HepG2 (cell line): ENCODE measurements around the gene ZXDC. TPM values are rescaled to one million over a fixed set of nuclear protein-coding genes. Genes with fewer than 3 reads are reported as not detected.

Experiments used
- ATAC-seq: fragments of 200-7000 bp; cut with Tn5 transposase; 3 replicates; pipeline ENCODE4 v1.9.1; 2020; ENCODE audit warnings: mild to moderate bottlenecking, moderate library complexity
- BruUV-seq: library from RNA; stranded (reverse); fragments of 400-500 nt; replicated peaks from 2 replicates; lab custom pipeline; 2021; lab: Mats Ljungman, UMichigan
- CTCF ChIA-PET: fragments of 300-600 bp; formaldehyde crosslinking; extraction: SDS; loops from one replicate; lab custom pipeline; 2021; ENCODE audit warnings: low total read pairs, inconsistent platforms, low intra/inter-chr PET ratio; lab: Yijun Ruan, JAX
- POLR2A ChIA-PET: fragments of 350-600 bp; sonication (Branson Sonifier 250); formaldehyde crosslinking; loops from one replicate; lab custom pipeline; 2020; ENCODE audit warnings: antibody characterized with exemption, inconsistent platforms; lab: Yijun Ruan, JAX
- DNase-seq: peaks from one replicate; pipeline ENCODE4 v3.0.0-alpha.2; 2015; ENCODE audit warnings: low spot score
- FAIRE-seq: peaks from 3 replicates; lab custom pipeline; 2011; peaks lifted over from hg19 to GRCh38; lab: Jason Lieb, UNC
- H2AFZ ChIP-seq: one replicate; pipeline ENCODE4 v1.6.1; 2011; ENCODE audit warnings: low read length, inconsistent platforms
- H3K27ac ChIP-seq: fragments of 300-600 bp; 3 replicates; pipeline ENCODE4 v1.8.0; 2011; ENCODE audit warnings: mixed run types, mild to moderate bottlenecking, mixed read lengths, low read length, inconsistent platforms; ENCODE audit not compliant: insufficient read depth; ENCODE audit errors: extremely low read length
- H3K27me3 ChIP-seq, 2 experiments: fragments of 200-600 bp in 1 of 2; 2 replicates in 1 of 2; 3 replicates in 1 of 2; pipeline versions ENCODE4 v1.6.0 to v1.8.0; 2011; ENCODE audit warnings: low read length in 2 of 2, mild to moderate bottlenecking in 2 of 2, moderate library complexity in 2 of 2, inconsistent platforms in 1 of 2; ENCODE audit not compliant: insufficient read depth in 2 of 2, control insufficient read depth in 1 of 2
- H3K36me3 ChIP-seq, 2 experiments: fragments of 200-600 bp in 1 of 2; replicated peaks in 1 of 2; 2 replicates in 1 of 2; 3 replicates in 1 of 2; pipeline versions ENCODE4 v1.5.1 to v1.8.0; 2011; ENCODE audit warnings: low read length in 2 of 2, inconsistent platforms in 1 of 2; ENCODE audit not compliant: insufficient read depth in 2 of 2, control insufficient read depth in 1 of 2
- H3K4me1 ChIP-seq: 2 replicates; pipeline ENCODE4 v1.5.1; 2012; ENCODE audit warnings: low read length, inconsistent platforms; ENCODE audit not compliant: insufficient read depth
- H3K4me2 ChIP-seq: 2 replicates; pipeline ENCODE4 v1.6.0; 2011; ENCODE audit warnings: low read depth, low read length, inconsistent platforms
- H3K4me3 ChIP-seq, 3 experiments: fragments of 200-600 bp in 1 of 3; sonication (generic), shearing (Covaris generic) in 1 of 3; replicated peaks in 1 of 3; 2 replicates each; pipeline ENCODE4 v1.5.1; 2011 to 2016; ENCODE audit warnings: low read length in 3 of 3, inconsistent platforms in 2 of 3, low read depth in 2 of 3, mild to moderate bottlenecking in 2 of 3, control low read depth in 1 of 3, mixed read lengths in 1 of 3; ENCODE audit not compliant: insufficient read depth in 1 of 3
- H3K79me2 ChIP-seq: one replicate; pipeline ENCODE4 v1.6.1; 2011; ENCODE audit warnings: low read length, inconsistent platforms; ENCODE audit not compliant: insufficient read depth
- H3K9ac ChIP-seq: 2 replicates; pipeline ENCODE4 v1.6.0; 2011; ENCODE audit warnings: mild to moderate bottlenecking, low read depth, low read length, inconsistent platforms; ENCODE audit not compliant: insufficient read depth
- H3K9me3 ChIP-seq: 2 replicates; pipeline ENCODE4 v1.5.1; 2012; ENCODE audit warnings: mild to moderate bottlenecking, low read length
- H4K20me1 ChIP-seq: 2 replicates; pipeline ENCODE4 v1.6.0; 2011; ENCODE audit warnings: inconsistent platforms, mild to moderate bottlenecking, low read length, moderate library complexity; ENCODE audit not compliant: insufficient read depth
- CBFB ChIP-seq: sonication (generic); formaldehyde crosslinking; IDR thresholded peaks from 2 replicates; pipeline ENCODE4 v1.4.0; 2020; ENCODE audit warnings: missing genetic modification reagents
- MEIS1 ChIP-seq: sonication (generic); formaldehyde crosslinking; IDR thresholded peaks from 2 replicates; pipeline ENCODE4 v1.9.0; 2021; ENCODE audit warnings: mild to moderate bottlenecking, missing genetic modification reagents, moderate library complexity, borderline replicate concordance
- NCOR1 ChIP-seq: fragments of 200-600 bp; sonication (generic); IDR thresholded peaks from 2 replicates; pipeline ENCODE4 v1.7.0; 2017; ENCODE audit warnings: antibody characterized with exemption, low read length, borderline replicate concordance
- SMAD1 ChIP-seq: sonication (generic); formaldehyde crosslinking; IDR thresholded peaks from 2 replicates; pipeline ENCODE4 v1.4.0; 2020; ENCODE audit warnings: missing genetic modification reagents, low read depth, mild to moderate bottlenecking, borderline replicate concordance
- ZNF143 ChIP-seq: sonication (generic); formaldehyde crosslinking; IDR thresholded peaks from 2 replicates; pipeline ENCODE4 v1.4.0; 2020; ENCODE audit warnings: missing genetic modification reagents
- ZNF446 ChIP-seq: sonication (generic); formaldehyde crosslinking; IDR thresholded peaks from 2 replicates; pipeline ENCODE4 v1.5.0; 2020; ENCODE audit warnings: mild to moderate bottlenecking, missing genetic modification reagents
- ZNF556 ChIP-seq: sonication (generic); formaldehyde crosslinking; IDR thresholded peaks from 2 replicates; pipeline ENCODE4 v1.4.0; 2020; ENCODE audit warnings: mild to moderate bottlenecking, missing genetic modification reagents, borderline replicate concordance
- WGBS: methylation state at CpG from one replicate; pipeline ENCODE4 v1.1.6; 2017; ENCODE audit warnings: low lambda C conversion rate; 5-methylcytosine and 5-hydroxymethylcytosine counted together
- in situ Hi-C: cut with HindIII; loops from 2 replicates; pipeline ENCODE4 v1.10.0; 2017; ENCODE audit warnings: low pct_unique_long_range_greater_than_20kb; ENCODE audit not compliant: extremely low pct_ligation_motif_present
- intact Hi-C: fragments of 100-400 bp; cut with micrococcal nuclease; formaldehyde crosslinking; loops from one replicate; pipeline ENCODE4 v1.10.0; 2022; ENCODE audit not compliant: unreplicated experiment
- polyA plus RNA-seq, 8 experiments: library from polyadenylated mRNA; depleted of rRNA in 3 of 8; stranded (reverse) in 7 of 8; unstranded in 1 of 8; fragments of >200 nt; fragmentation: Illumina TruSeq in 4 of 8; extraction: Trizol in 4 of 8; gene quantifications; 2 replicates each; pipeline versions ENCODE4 v1.2.1 to v1.2.3, GENCODE V29; 2011 to 2016; ENCODE audit warnings: low read depth in 4 of 8, missing spikeins in 1 of 8, mixed read lengths in 1 of 8; ENCODE audit not compliant: insufficient read depth in 1 of 8
- total RNA-seq, 5 experiments: library from RNA; depleted of rRNA; stranded (reverse); fragments of >200 nt; fragmentation: Illumina TruSeq; extraction: Trizol; gene quantifications; 2 replicates each; pipeline ENCODE4 v1.2.3, GENCODE V29; 2016; ENCODE audit warnings: low read depth in 1 of 5
- TF ChIP-seq, protein P1 (sequence below): IDR thresholded peaks from 2 replicates; pipeline ENCODE4 v1.6.1; 2018; ENCODE audit warnings: missing genetic modification reagents, mild to moderate bottlenecking, missing compliant biosample characterization
- TF ChIP-seq, protein P2 (sequence below): IDR thresholded peaks from 2 replicates; pipeline ENCODE4 v1.6.1; 2016; ENCODE audit warnings: low read depth
- TF ChIP-seq, protein P3 (sequence below): sonication (generic); formaldehyde crosslinking; IDR thresholded peaks from 2 replicates; pipeline ENCODE4 v1.4.0; 2020; ENCODE audit warnings: missing genetic modification reagents, mild to moderate bottlenecking, borderline replicate concordance

Gene ZXDC
- total and polyA plus RNA-seq, 2 of the 13 experiments (the other 11 are each of a cell fraction or from before 2014, with no cell fraction given), result 17.6 to 21.2 TPM

DNA sequence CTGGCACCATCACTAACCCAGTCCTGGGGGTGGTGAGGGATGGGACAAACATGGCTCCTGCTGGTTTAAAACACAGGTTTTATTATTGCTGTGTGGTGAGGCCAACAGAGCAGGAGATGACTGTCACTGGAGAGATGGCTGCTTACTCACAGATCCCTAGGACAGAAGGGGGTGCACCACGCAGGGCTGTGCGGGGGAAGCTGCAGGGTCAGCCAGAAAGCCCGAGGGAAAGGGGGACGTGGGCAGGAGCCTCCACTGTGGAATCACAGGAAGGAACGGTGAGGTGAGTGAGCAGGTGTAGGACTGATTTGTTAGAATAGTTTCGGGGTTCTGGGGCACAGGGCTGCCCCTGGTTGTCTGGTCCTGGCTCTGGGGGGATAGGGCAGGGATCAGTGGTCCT is 73.5 kb downstream of the ZXDC start:
- ChIA-PET POLR2A (no interaction called here), CTCF (no interaction called here)
- DNase-seq (no peak), ATAC-seq (no peak), FAIRE-seq (no peak)
- Histone ChIP-seq H3K4me1 (no peaks in the 10 kb centered on the region), H3K27me3 (peaks cover 2 to 30% of the 10 kb centered on the region in 2 experiments; a peak in 4 of 5 replicates), H2AFZ (no peak overlapping the region), H3K9ac (no peak overlapping the region), H3K79me2 (no peaks in the 10 kb centered on the region), H3K9me3 (no peaks in the 10 kb centered on the region), H3K27ac (no peak overlapping the region), H3K36me3 (no peaks in the 10 kb centered on the region), H4K20me1 (no peaks in the 10 kb centered on the region), H3K4me2 (no peak overlapping the region), H3K4me3 (no peak overlapping the region)
- intact Hi-C loops (no loop called here), in situ Hi-C loops (no loop called here)
- TF ChIP-seq SMAD1 (CRISPR knock-in tag), result no peak
- no peak for TF ChIP-seq MEIS1 (CRISPR knock-in tag)
- TF ChIP-seq ZNF143 (CRISPR knock-in tag), result no peak
- TF ChIP-seq, protein P1, sequence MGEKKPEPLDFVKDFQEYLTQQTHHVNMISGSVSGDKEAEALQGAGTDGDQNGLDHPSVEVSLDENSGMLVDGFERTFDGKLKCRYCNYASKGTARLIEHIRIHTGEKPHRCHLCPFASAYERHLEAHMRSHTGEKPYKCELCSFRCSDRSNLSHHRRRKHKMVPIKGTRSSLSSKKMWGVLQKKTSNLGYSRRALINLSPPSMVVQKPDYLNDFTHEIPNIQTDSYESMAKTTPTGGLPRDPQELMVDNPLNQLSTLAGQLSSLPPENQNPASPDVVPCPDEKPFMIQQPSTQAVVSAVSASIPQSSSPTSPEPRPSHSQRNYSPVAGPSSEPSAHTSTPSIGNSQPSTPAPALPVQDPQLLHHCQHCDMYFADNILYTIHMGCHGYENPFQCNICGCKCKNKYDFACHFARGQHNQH (CRISPR knock-in tag), result no peak
- no peak for TF ChIP-seq ZNF446 (CRISPR knock-in tag)
- TF ChIP-seq, protein P2, sequence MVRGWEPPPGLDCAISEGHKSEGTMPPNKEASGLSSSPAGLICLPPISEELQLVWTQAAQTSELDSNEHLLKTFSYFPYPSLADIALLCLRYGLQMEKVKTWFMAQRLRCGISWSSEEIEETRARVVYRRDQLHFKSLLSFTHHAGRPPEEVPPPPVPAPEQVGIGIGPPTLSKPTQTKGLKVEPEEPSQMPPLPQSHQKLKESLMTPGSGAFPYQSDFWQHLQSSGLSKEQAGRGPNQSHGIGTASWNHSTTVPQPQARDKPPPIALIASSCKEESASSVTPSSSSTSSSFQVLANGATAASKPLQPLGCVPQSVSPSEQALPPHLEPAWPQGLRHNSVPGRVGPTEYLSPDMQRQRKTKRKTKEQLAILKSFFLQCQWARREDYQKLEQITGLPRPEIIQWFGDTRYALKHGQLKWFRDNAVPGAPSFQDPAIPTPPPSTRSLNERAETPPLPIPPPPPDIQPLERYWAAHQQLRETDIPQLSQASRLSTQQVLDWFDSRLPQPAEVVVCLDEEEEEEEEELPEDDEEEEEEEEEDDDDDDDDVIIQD (CRISPR knock-in tag), result no peak
- TF ChIP-seq, protein P3, sequence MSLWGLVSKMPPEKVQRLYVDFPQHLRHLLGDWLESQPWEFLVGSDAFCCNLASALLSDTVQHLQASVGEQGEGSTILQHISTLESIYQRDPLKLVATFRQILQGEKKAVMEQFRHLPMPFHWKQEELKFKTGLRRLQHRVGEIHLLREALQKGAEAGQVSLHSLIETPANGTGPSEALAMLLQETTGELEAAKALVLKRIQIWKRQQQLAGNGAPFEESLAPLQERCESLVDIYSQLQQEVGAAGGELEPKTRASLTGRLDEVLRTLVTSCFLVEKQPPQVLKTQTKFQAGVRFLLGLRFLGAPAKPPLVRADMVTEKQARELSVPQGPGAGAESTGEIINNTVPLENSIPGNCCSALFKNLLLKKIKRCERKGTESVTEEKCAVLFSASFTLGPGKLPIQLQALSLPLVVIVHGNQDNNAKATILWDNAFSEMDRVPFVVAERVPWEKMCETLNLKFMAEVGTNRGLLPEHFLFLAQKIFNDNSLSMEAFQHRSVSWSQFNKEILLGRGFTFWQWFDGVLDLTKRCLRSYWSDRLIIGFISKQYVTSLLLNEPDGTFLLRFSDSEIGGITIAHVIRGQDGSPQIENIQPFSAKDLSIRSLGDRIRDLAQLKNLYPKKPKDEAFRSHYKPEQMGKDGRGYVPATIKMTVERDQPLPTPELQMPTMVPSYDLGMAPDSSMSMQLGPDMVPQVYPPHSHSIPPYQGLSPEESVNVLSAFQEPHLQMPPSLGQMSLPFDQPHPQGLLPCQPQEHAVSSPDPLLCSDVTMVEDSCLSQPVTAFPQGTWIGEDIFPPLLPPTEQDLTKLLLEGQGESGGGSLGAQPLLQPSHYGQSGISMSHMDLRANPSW (CRISPR knock-in tag), result no peak
- no peak for TF ChIP-seq ZNF556
- TF ChIP-seq CBFB (CRISPR knock-in tag), result no peak
- TF ChIP-seq NCOR1, result no peak
- 24% methylated on average over 6 of the region's 6 CpGs for WGBS
- no TSS peak for BruUV-seq
